B cell (primary cell): ENCODE measurements around the gene PREX1. TPM values are rescaled to one million over a fixed set of nuclear protein-coding genes. Genes with fewer than 3 reads are reported as not detected.

Source experiments
- ATAC-seq: fragments of 200-7000 bp; cut with Tn5 transposase; one replicate; pipeline ENCODE4 v1.10.0; 2021; ENCODE audit warnings: low read depth, mild to moderate bottlenecking, moderate number of reproducible peaks, moderate library complexity
- CTCF ChIA-PET: fragments of 350-600 bp; sonication (Branson Sonifier 250); formaldehyde crosslinking; loops from one replicate; lab custom pipeline; 2021; ENCODE audit warnings: antibody characterized with exemption, inconsistent platforms; lab: Charles Lee
- POLR2A ChIA-PET: fragments of 350-600 bp; sonication (Branson Sonifier 250); formaldehyde crosslinking; loops from one replicate; lab custom pipeline; 2021; ENCODE audit warnings: antibody characterized with exemption; lab: Charles Lee
- DNase-seq: peaks from one replicate; pipeline ENCODE4 v3.0.0; 2013
- H2AFZ ChIP-seq: 2 replicates; pipeline ENCODE4 v1.6.1; 2012; ENCODE audit warnings: mild to moderate bottlenecking, low read depth, low read length; ENCODE audit not compliant: insufficient read depth, poor library complexity, severe bottlenecking
- H3K27ac ChIP-seq, 2 donors: 1 replicate in 1 of 2; 2 replicates in 1 of 2; pipeline ENCODE4 v1.5.1; 2012 to 2013; ENCODE audit warnings: low read length in 2 of 2, mild to moderate bottlenecking in 2 of 2, moderate library complexity in 1 of 2
- H3K27me3 ChIP-seq, 4 experiments: fragments of 200-600 bp in 1 of 4; sonication (generic) in 1 of 4; replicated peaks in 1 of 4; 1 replicate in 2 of 4; 2 replicates in 2 of 4; pipeline versions ENCODE4 v1.6.1 to v1.7.0; 2013 to 2016; ENCODE audit warnings: low read length in 3 of 4, mild to moderate bottlenecking in 2 of 4, mixed read lengths in 1 of 4, moderate library complexity in 1 of 4; ENCODE audit not compliant: insufficient read depth in 4 of 4, control insufficient read depth in 3 of 4; ENCODE audit errors: control extremely low read depth in 1 of 4
- H3K36me3 ChIP-seq, 2 experiments: replicated peaks in 1 of 2; 1 replicate in 1 of 2; 2 replicates in 1 of 2; pipeline versions ENCODE4 v1.6.1 to v1.7.1; 2013; ENCODE audit warnings: low read length in 1 of 2; ENCODE audit not compliant: insufficient read depth in 2 of 2, control insufficient read depth in 1 of 2; ENCODE audit errors: control extremely low read depth in 1 of 2, extremely low read depth in 1 of 2
- H3K4me1 ChIP-seq, 2 donors: fragments of 200-600 bp in 1 of 2; sonication (generic) in 1 of 2; 1 replicate in 1 of 2; 2 replicates in 1 of 2; pipeline versions ENCODE4 v1.5.1 to v1.6.1; 2013 to 2017; ENCODE audit warnings: low read length in 2 of 2; ENCODE audit not compliant: control insufficient read depth in 2 of 2, insufficient read depth in 2 of 2
- H3K4me2 ChIP-seq: replicated peaks from 2 replicates; pipeline ENCODE3; 2012; ENCODE audit warnings: mild to moderate bottlenecking, low read depth, low read length; ENCODE audit not compliant: poor library complexity, severe bottlenecking
- H3K4me3 ChIP-seq, 5 experiments: fragments of 200-600 bp in 1 of 5; sonication (generic) in 1 of 5; 1 replicate in 3 of 5; 2 replicates in 2 of 5; pipeline versions ENCODE4 v1.5.1 to v1.7.0; 2011 to 2016; ENCODE audit warnings: low read length in 4 of 5, mild to moderate bottlenecking in 4 of 5, low read depth in 2 of 5, control low read depth in 1 of 5, moderate library complexity in 1 of 5; ENCODE audit not compliant: insufficient read depth in 1 of 5; ENCODE audit errors: control extremely low read depth in 1 of 5, extremely low read depth in 1 of 5
- H3K79me2 ChIP-seq: fragments of 200-600 bp; sonication (generic); one replicate; pipeline ENCODE4 v1.6.0; 2016; ENCODE audit warnings: low read length; ENCODE audit not compliant: control insufficient read depth, insufficient read depth
- H3K9ac ChIP-seq: fragments of 200-600 bp; sonication (generic); 2 replicates; pipeline ENCODE4 v1.6.1; 2017; ENCODE audit warnings: mild to moderate bottlenecking, low read length, moderate library complexity
- H3K9me3 ChIP-seq, 3 donors: one replicate each; pipeline versions ENCODE4 v1.6.1 to v1.7.1; 2013; ENCODE audit warnings: low read length in 2 of 3; ENCODE audit not compliant: control insufficient read depth in 2 of 3, insufficient read depth in 1 of 3; ENCODE audit errors: control extremely low read depth in 1 of 3
- H4K20me1 ChIP-seq: 2 replicates; pipeline ENCODE4 v1.6.0; 2012; ENCODE audit warnings: mild to moderate bottlenecking, low read length; ENCODE audit not compliant: insufficient read depth, control insufficient read depth, poor library complexity, severe bottlenecking
- H3K27ac Mint-ChIP-seq: one replicate; pipeline ENCODE4 v1.8.0; 2021; ENCODE audit warnings: mixed read lengths
- H3K27me3 Mint-ChIP-seq: one replicate; pipeline ENCODE4 v1.8.0; 2021; ENCODE audit warnings: mixed read lengths
- H3K4me1 Mint-ChIP-seq: one replicate; pipeline ENCODE4 v1.8.0; 2021; ENCODE audit warnings: mixed read lengths
- H3K4me3 Mint-ChIP-seq: one replicate; pipeline ENCODE4 v1.8.0; 2021; ENCODE audit warnings: mixed read lengths
- H3K9me3 Mint-ChIP-seq: one replicate; pipeline ENCODE4 v1.8.0; 2022; ENCODE audit warnings: mixed read lengths; ENCODE audit not compliant: insufficient read depth
- EZH2 ChIP-seq: IDR thresholded peaks from 2 replicates; pipeline ENCODE4 v1.6.1; 2012; ENCODE audit warnings: borderline replicate concordance, low read depth, mild to moderate bottlenecking, moderate library complexity, low read length; ENCODE audit not compliant: insufficient read depth, poor library complexity, severe bottlenecking
- WGBS: methylation state at CpG from one replicate; pipeline ENCODE4 v1.1.5; 2013; ENCODE audit warnings: missing lambda C conversion rate; ENCODE audit not compliant: insufficient coverage; 5-methylcytosine and 5-hydroxymethylcytosine counted together
- intact Hi-C: fragments of 100-400 bp; cut with micrococcal nuclease; formaldehyde crosslinking; loops from one replicate; pipeline ENCODE4 v1.10.0; 2022
- polyA plus RNA-seq: library from polyadenylated mRNA; depleted of rRNA; stranded (reverse); fragments of >200 nt; gene quantifications from 2 replicates; pipeline ENCODE4 v1.2.3, GENCODE V29; 2012
- total RNA-seq, 2 donors: library from RNA; stranded (reverse); fragments of 120-200 nt in 1 of 2; gene quantifications; 1 replicate in 1 of 2; 2 replicates in 1 of 2; pipeline versions ENCODE4 v1.2.3 to v1.2.4, GENCODE V29; 2013 to 2022
- TF ChIP-seq, protein P1 (sequence below): fragments of 200-600 bp; IDR thresholded peaks from one replicate; pipeline ENCODE4 v1.8.0; 2022; ENCODE audit warnings: antibody characterized with exemption, mild to moderate bottlenecking

PREX1 gene
- total and polyA plus RNA-seq, 2 donors (not counting 1 experiment from before 2014, with no cell fraction given): 79.1 to 99.4 TPM

DNA sequence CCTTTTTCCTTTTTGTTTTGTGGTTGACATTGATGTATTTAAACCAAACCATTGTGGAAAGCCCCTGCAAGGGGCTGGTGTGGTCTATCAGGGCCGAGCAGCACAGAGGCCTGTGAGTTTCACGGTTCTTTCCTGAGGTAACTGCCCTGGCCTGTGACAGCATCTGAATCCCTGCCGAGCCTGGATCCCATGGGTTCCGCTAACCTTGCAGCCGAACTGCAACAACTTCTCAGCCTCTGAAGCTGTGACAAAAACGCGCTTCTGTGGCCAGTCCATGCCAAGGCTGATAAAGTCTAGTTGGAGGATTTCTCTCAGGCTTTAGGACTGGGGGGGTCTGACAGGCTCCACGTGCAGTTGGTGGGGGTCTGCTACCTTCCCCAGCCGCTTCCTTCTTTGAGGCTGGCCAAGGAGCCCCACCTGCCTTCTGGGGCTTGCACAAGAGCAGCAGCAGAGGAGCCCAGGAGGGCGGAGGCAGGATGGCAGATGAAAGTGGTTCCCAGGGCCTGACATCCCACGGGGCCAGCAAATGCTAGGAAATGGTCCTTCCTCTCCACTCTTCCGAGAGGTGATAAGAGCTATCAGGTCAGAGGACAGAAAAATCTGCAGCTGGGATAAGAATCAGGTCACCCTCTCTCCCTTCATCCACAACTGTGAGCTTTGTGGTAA is 150.9 kb downstream of the PREX1 start:
- H3K27me3 ChIP-seq: no peaks in the 10 kb centered on the region
- Mint-ChIP-seq H3K27ac (no peak overlapping the region), H3K9me3 (no peaks in the 10 kb centered on the region), H3K4me1 (peaks cover 2% of the 10 kb centered on the region), H3K4me3 (no peak overlapping the region), H3K27me3 (no peaks in the 10 kb centered on the region)
- 93% methylated on average over 10 of the region's 12 CpGs for WGBS
- TF ChIP-seq, protein P1, sequence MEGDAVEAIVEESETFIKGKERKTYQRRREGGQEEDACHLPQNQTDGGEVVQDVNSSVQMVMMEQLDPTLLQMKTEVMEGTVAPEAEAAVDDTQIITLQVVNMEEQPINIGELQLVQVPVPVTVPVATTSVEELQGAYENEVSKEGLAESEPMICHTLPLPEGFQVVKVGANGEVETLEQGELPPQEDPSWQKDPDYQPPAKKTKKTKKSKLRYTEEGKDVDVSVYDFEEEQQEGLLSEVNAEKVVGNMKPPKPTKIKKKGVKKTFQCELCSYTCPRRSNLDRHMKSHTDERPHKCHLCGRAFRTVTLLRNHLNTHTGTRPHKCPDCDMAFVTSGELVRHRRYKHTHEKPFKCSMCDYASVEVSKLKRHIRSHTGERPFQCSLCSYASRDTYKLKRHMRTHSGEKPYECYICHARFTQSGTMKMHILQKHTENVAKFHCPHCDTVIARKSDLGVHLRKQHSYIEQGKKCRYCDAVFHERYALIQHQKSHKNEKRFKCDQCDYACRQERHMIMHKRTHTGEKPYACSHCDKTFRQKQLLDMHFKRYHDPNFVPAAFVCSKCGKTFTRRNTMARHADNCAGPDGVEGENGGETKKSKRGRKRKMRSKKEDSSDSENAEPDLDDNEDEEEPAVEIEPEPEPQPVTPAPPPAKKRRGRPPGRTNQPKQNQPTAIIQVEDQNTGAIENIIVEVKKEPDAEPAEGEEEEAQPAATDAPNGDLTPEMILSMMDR: no peak
- TF ChIP-seq EZH2: no peak
- ChIA-PET POLR2A (interaction anchor here (0.6 kb wide), 1 partner anchor 197 kb away, joined by 5 read pairs; no protein-coding TSS in a partner anchor), CTCF (no interaction called here)
- H4K20me1 ChIP-seq: peaks cover 11% of the 10 kb centered on the region
- no peak overlapping the region for H3K4me3 ChIP-seq
- no peak for DNase-seq
- H2AFZ ChIP-seq: no peak overlapping the region
- H3K27ac ChIP-seq: no peak overlapping the region
- no peaks in the 10 kb centered on the region for H3K4me1 ChIP-seq
- H3K9me3 ChIP-seq: peaks cover 0 to 7% (median 0%) of the 10 kb centered on the region in 3 donors
- H3K9ac ChIP-seq: no peak overlapping the region
- no peak overlapping the region for H3K4me2 ChIP-seq
- no peak for ATAC-seq
- peaks cover 12 to 92% of the 10 kb centered on the region in 2 experiments for H3K36me3 ChIP-seq
- intact Hi-C loops: no loop called here
- H3K79me2 ChIP-seq: no peaks in the 10 kb centered on the region

DNA sequence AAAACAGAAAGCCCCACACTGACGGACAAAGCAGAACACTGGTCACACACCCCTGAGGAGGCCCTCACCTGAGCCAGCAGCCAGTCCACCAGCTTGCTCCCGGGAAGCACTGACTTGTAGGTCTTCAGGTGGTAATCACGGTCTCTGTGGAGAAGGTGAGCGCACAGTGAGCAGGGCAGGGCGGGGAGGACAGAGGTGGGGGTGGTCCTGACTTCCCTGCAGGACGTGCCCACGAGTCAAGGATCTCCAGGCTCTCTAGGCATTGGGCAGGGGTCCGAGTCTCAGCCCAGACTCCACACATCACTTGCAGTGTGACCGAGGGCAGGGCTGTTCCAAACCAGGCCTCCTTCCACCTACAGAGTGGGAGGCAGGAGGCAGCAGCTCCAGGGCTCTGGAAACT is 151.7 kb downstream of the PREX1 start:
- H3K4me1 ChIP-seq: no peaks in the 10 kb centered on the region
- intact Hi-C loops: no loop called here
- TF ChIP-seq, protein P1: no peak
- no peak for TF ChIP-seq EZH2
- Mint-ChIP-seq H3K9me3 (no peaks in the 10 kb centered on the region), H3K4me1 (peaks cover 2% of the 10 kb centered on the region), H3K27me3 (no peaks in the 10 kb centered on the region), H3K27ac (no peak overlapping the region), H3K4me3 (no peak overlapping the region)
- no peak overlapping the region for H3K27ac ChIP-seq
- no peaks in the 10 kb centered on the region for H3K27me3 ChIP-seq
- peaks cover 8% of the 10 kb centered on the region for H4K20me1 ChIP-seq
- H3K9ac ChIP-seq: no peak overlapping the region
- no peak overlapping the region for H3K4me3 ChIP-seq
- WGBS: 98% methylated on average over 8 of the region's 9 CpGs
- no peak overlapping the region for H3K4me2 ChIP-seq
- DNase-seq (no peak), ATAC-seq (no peak)
- CTCF ChIA-PET: no interaction called here
- POLR2A ChIA-PET: no interaction called here
- H3K9me3 ChIP-seq: peaks cover 0 to 12% (median 0%) of the 10 kb centered on the region in 3 donors
- no peak overlapping the region for H2AFZ ChIP-seq
- no peaks in the 10 kb centered on the region for H3K79me2 ChIP-seq
- peaks cover 12 to 92% of the 10 kb centered on the region in 2 experiments for H3K36me3 ChIP-seq
